ENCODE data around the gene NCEH1. TPM values are rescaled to one million over a fixed set of nuclear protein-coding genes. Genes with fewer than 3 reads are reported as not detected.

Gene NCEH1
- total and polyA plus RNA-seq, 10 of the 15 experiments (the other 5 are each of a cell fraction or from before 2014, with no cell fraction given): 1.8 to 8.1 (median 4.5) TPM

- TF ChIP-seq ZNF687 (IDR thresholded peaks at IDR 0.05) (no peak), ETV6 (conservative IDR thresholded peaks at IDR 0.05 in 1 of 2, IDR thresholded peaks at IDR 0.05 in 1 of 2; ENCODE audit: borderline replicate concordance in 1 of 2, low read depth in 1 of 2) (peak in 1 of 2 experiments; percentile 28; a peak in 1 of 4 replicates), NBN (IDR thresholded peaks at IDR 0.05) (0 out of 2 replicates have a peak, but pooled peaks have one; percentile 38), PBX3 (IDR thresholded peaks at IDR 0.05; ENCODE audit: insufficient replicate concordance, low read depth, low read length) (no peak), SP1 (IDR thresholded peaks at IDR 0.05; ENCODE audit: low read depth, low read length) (peak; percentile 94), TCF12 (IDR thresholded peaks at IDR 0.05; ENCODE audit: low read depth, low read length) (peak; percentile 50; the same call in 1 of the 2 replicates), IRF5 (IDR thresholded peaks at IDR 0.05; ENCODE audit: borderline replicate concordance) (no peak), ASH2L (IDR thresholded peaks at IDR 0.05; ENCODE audit: borderline replicate concordance, low read depth) (no peak), YBX1 (IDR thresholded peaks at IDR 0.05) (no peak), PAX8 (IDR thresholded peaks at IDR 0.05) (no peak), CBX5 (IDR thresholded peaks at IDR 0.05; ENCODE audit: low read depth) (peak; percentile 45; the same call in 1 of the 2 replicates), NKRF (conservative IDR thresholded peaks at IDR 0.05) (peak; percentile 90), MTA3 (IDR thresholded peaks at IDR 0.05; ENCODE audit: borderline replicate concordance, low read length) (no peak), IKZF1 (conservative IDR thresholded peaks at IDR 0.05) (peak; percentile 83), GATAD2B (conservative IDR thresholded peaks at IDR 0.05; ENCODE audit: low read depth) (peak; percentile 64; the same call in 1 of the 2 replicates)
- TF ChIP-seq, protein P1, sequence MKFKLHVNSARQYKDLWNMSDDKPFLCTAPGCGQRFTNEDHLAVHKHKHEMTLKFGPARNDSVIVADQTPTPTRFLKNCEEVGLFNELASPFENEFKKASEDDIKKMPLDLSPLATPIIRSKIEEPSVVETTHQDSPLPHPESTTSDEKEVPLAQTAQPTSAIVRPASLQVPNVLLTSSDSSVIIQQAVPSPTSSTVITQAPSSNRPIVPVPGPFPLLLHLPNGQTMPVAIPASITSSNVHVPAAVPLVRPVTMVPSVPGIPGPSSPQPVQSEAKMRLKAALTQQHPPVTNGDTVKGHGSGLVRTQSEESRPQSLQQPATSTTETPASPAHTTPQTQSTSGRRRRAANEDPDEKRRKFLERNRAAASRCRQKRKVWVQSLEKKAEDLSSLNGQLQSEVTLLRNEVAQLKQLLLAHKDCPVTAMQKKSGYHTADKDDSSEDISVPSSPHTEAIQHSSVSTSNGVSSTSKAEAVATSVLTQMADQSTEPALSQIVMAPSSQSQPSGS (IDR thresholded peaks at IDR 0.05; ENCODE audit: low read length): no peak; the same call in 1 of the 2 replicates
- TF ChIP-seq, protein P2, sequence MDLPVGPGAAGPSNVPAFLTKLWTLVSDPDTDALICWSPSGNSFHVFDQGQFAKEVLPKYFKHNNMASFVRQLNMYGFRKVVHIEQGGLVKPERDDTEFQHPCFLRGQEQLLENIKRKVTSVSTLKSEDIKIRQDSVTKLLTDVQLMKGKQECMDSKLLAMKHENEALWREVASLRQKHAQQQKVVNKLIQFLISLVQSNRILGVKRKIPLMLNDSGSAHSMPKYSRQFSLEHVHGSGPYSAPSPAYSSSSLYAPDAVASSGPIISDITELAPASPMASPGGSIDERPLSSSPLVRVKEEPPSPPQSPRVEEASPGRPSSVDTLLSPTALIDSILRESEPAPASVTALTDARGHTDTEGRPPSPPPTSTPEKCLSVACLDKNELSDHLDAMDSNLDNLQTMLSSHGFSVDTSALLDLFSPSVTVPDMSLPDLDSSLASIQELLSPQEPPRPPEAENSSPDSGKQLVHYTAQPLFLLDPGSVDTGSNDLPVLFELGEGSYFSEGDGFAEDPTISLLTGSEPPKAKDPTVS (IDR thresholded peaks at IDR 0.05; ENCODE audit: low read depth, low read length): no peak
These were observed 39.7 kb upstream of the NCEH1 start, which contains the start of gene ECT2 (continued) for GRCh38 chr3:172750368-172751174.
